Stimulated activated CD8-positive, alpha-beta memory T cell treated with anti-CD3 and anti-CD28 coated beads, Interleukin-7, amount 100 ng/mL, for 24 hours (primary cell): Measurements from ENCODE around the gene PCDHB15.
"Not testable (repeated sequence)": the region's sequence is repeated elsewhere in the genome, so short reads cannot be mapped to it uniquely, and the experiment has no call there.

Experiments
- DNase-seq: peaks from one replicate; pipeline ENCODE4 v3.0.0-alpha.2; 2020; ENCODE audit warnings: low read depth

Gene PCDHB15

GRCh38 chr5:141245250-141245717 lies at the start of gene PCDHB15:
Gene PCDHB15 (plus strand): TSS chr5:141245395. CDS start chr5:141245579, 184 bp downstream.
- DNase-seq: no peak

GRCh38 chr5:141196363-141196762 lies 48.8 kb upstream of the PCDHB15 start:
- no peak for DNase-seq

- no peak for DNase-seq
These were observed 45.6 kb upstream of the PCDHB15 start, which contains the start of gene PCDHB11 for GRCh38 chr5:141199359-141200235. Gene PCDHB11 (plus strand): TSS chr5:141199627. CDS start chr5:141199775, 148 bp downstream.

GRCh38 chr5:141201126-141201525 lies 44.1 kb upstream of the PCDHB15 start:
- not testable (repeated sequence) for DNase-seq

- not testable (repeated sequence) for DNase-seq
These were observed 43.5 kb upstream of the PCDHB15 start for GRCh38 chr5:141201646-141202045.

- no peak for DNase-seq
These were observed 36.7 kb upstream of the PCDHB15 start, which contains the start of gene PCDHB12 for GRCh38 chr5:141208478-141208877. Gene PCDHB12 (plus strand): TSS chr5:141208719. CDS start chr5:141208908, 189 bp downstream.

GRCh38 chr5:141210281-141210680 lies 34.9 kb upstream of the PCDHB15 start:
- DNase-seq: not testable (repeated sequence)

GRCh38 chr5:141210849-141211248 lies 34.3 kb upstream of the PCDHB15 start:
- DNase-seq: not testable (repeated sequence)

GRCh38 chr5:141213656-141214339 lies 31.4 kb upstream of the PCDHB15 start, which contains the start of gene PCDHB13:
Gene PCDHB13 (plus strand): TSS chr5:141213919. CDS start chr5:141214124, 205 bp downstream.
- DNase-seq: not testable (repeated sequence)

- DNase-seq: not testable (repeated sequence)
These were observed 30.6 kb upstream of the PCDHB15 start for GRCh38 chr5:141214583-141214982.

GRCh38 chr5:141215504-141215903 lies 29.7 kb upstream of the PCDHB15 start:
- DNase-seq: not testable (repeated sequence)

- DNase-seq: not testable (repeated sequence)
These were observed 29.2 kb upstream of the PCDHB15 start for GRCh38 chr5:141216035-141216434.

- DNase-seq: no peak
These were observed 21.9 kb upstream of the PCDHB15 start, which contains the start of gene PCDHB14 for GRCh38 chr5:141223112-141223783. Gene PCDHB14 (plus strand): TSS chr5:141223343. CDS start chr5:141223506, 163 bp downstream.

- DNase-seq: not testable (repeated sequence)
These were observed 20.4 kb upstream of the PCDHB15 start for GRCh38 chr5:141224844-141225243.

GRCh38 chr5:141225421-141225820 lies 19.8 kb upstream of the PCDHB15 start:
- DNase-seq: not testable (repeated sequence)

GRCh38 chr5:141234109-141234667 lies 11.0 kb upstream of the PCDHB15 start:
- DNase-seq: no peak

- DNase-seq: not testable (repeated sequence)
These were observed 9.3 kb upstream of the PCDHB15 start for GRCh38 chr5:141235922-141236321.

GRCh38 chr5:141236516-141237313 lies 8.5 kb upstream of the PCDHB15 start:
- no peak for DNase-seq

GRCh38 chr5:141241496-141241895 lies 3.7 kb upstream of the PCDHB15 start:
- DNase-seq: no peak

GRCh38 chr5:141246971-141247370 lies 1.8 kb downstream of the PCDHB15 start:
- DNase-seq: not testable (repeated sequence)
